ENCODE data around the gene SUPT20HL1. TPM values are rescaled to one million over a fixed set of nuclear protein-coding genes. Genes with fewer than 3 reads are reported as not detected.

Gene SUPT20HL1
- total RNA-seq, 4 donors from 2014 or later, result not detected

- ATAC-seq (ENCODE audit: low FRiP score) (no peak), DNase-seq (ENCODE audit: low spot score) (no peak)
- TF ChIP-seq CTCF (IDR thresholded peaks at IDR 0.05), result no peak
Observed at GRCh38 chrX:24391389-24391788, 30.9 kb downstream of the SUPT20HL1 start.

- no peak for TF ChIP-seq CTCF (IDR thresholded peaks at IDR 0.05)
- ATAC-seq (ENCODE audit: low FRiP score), result no peak
- DNase-seq (ENCODE audit: low spot score), result no peak
Observed at GRCh38 chrX:24391843-24392242, 31.4 kb downstream of the SUPT20HL1 start.

GRCh38 chrX:24392709-24393108 lies 32.3 kb downstream of the SUPT20HL1 start:
- no peak for ATAC-seq (ENCODE audit: low FRiP score)
- no peak for DNase-seq (ENCODE audit: low spot score)
- TF ChIP-seq CTCF (IDR thresholded peaks at IDR 0.05), result no peak

GRCh38 chrX:24395775-24396174 lies 35.3 kb downstream of the SUPT20HL1 start:
- TF ChIP-seq CTCF (IDR thresholded peaks at IDR 0.05), result peak in 1 of 3 donors; percentile 48
- peak; percentile 76 for ATAC-seq (ENCODE audit: low FRiP score)
- no peak for DNase-seq (ENCODE audit: low spot score)

GRCh38 chrX:24396236-24396930 lies 35.9 kb downstream of the SUPT20HL1 start:
- TF ChIP-seq CTCF (IDR thresholded peaks at IDR 0.05), result no peak
- ATAC-seq (ENCODE audit: low FRiP score), result no peak

GRCh38 chrX:24396931-24397279 lies 36.5 kb downstream of the SUPT20HL1 start:
- DNase-seq (ENCODE audit: low spot score) (no peak), ATAC-seq (ENCODE audit: low FRiP score) (no peak)
- no peak for TF ChIP-seq CTCF (IDR thresholded peaks at IDR 0.05)

More at GRCh38 chrX:24396236-24396930, 35.9 kb downstream of the SUPT20HL1 start:
- DNase-seq (ENCODE audit: low spot score), result no peak

DNA sequence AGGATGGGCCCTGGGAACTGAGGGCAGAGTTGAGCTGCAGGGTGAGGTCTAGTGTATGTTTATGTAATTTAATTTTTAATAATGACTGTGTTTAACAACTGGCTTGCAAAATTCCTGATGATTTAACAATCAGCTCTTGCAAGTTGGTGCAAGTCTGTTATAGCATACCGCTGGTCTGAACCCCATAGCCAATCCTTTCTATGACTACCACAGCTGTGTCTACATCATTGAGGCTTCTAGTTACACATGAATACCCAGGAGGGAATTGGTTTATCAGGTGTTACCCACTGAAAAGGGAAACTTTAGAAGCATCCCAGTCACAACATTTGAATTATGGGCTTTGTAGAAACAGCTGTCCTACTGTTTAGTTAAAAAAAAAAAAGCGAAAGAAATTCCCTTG lies 38.3 kb downstream of the SUPT20HL1 start:
- ATAC-seq (ENCODE audit: low FRiP score), result no peak
- TF ChIP-seq CTCF (IDR thresholded peaks at IDR 0.05), result no peak
- no peak for DNase-seq (ENCODE audit: low spot score)

Measured in omental fat pad (tissue), 4 donors.